A673 (cell line): ENCODE results near the gene CSKMT. TPM values are rescaled to one million over a fixed set of nuclear protein-coding genes. Genes with fewer than 3 reads are reported as not detected.

Experiments used
- BruUV-seq: library from RNA; stranded (reverse); fragments of 400-500 nt; replicated peaks from 2 replicates; lab custom pipeline; 2021; lab: Mats Ljungman, UMichigan
- CTCF ChIA-PET: fragments of 300-600 bp; sonication (Branson Sonifier 250); formaldehyde crosslinking; loops from one replicate; lab custom pipeline; 2022; ENCODE audit warnings: antibody characterized with exemption; lab: Charles Lee
- POLR2A ChIA-PET: fragments of 300-600 bp; sonication (Branson Sonifier 250); formaldehyde crosslinking; loops from one replicate; lab custom pipeline; 2022; ENCODE audit warnings: antibody characterized with exemption; ENCODE audit not compliant: low non-redundant PET; lab: Charles Lee
- DNase-seq: peaks from one replicate; pipeline ENCODE4 v3.0.0-alpha.2; 2015; ENCODE audit warnings: low spot score
- H3K27ac ChIP-seq: fragments of 200-600 bp; sonication (generic); 2 replicates; pipeline ENCODE4 v1.5.1; 2016; ENCODE audit warnings: mixed run types, low read depth, mild to moderate bottlenecking, mixed read lengths, antibody characterized with exemption, low read length; ENCODE audit not compliant: poor library complexity, severe bottlenecking
- H3K27me3 ChIP-seq: fragments of 200-600 bp; sonication (generic); replicated peaks from 2 replicates; pipeline ENCODE4 v1.6.1; 2017; ENCODE audit warnings: mixed run types, low read depth, mild to moderate bottlenecking, mixed read lengths, antibody characterized with exemption, low read length; ENCODE audit not compliant: insufficient read depth, poor library complexity
- H3K36me3 ChIP-seq: fragments of 200-600 bp; sonication (generic); 2 replicates; pipeline ENCODE4 v1.6.1; 2016; ENCODE audit warnings: mixed run types, mild to moderate bottlenecking, mixed read lengths, antibody characterized with exemption, low read length; ENCODE audit not compliant: insufficient read depth, poor library complexity, severe bottlenecking
- H3K4me1 ChIP-seq: fragments of 200-600 bp; sonication (generic); 2 replicates; pipeline ENCODE4 v1.6.1; 2017; ENCODE audit warnings: mixed run types, mild to moderate bottlenecking, mixed read lengths, antibody characterized with exemption, low read length; ENCODE audit not compliant: insufficient read depth, poor library complexity, severe bottlenecking
- H3K4me3 ChIP-seq: fragments of 200-600 bp; sonication (generic); 2 replicates; pipeline ENCODE4 v1.5.1; 2016; ENCODE audit warnings: low read depth, mixed run types, mild to moderate bottlenecking, mixed read lengths, low read length; ENCODE audit not compliant: poor library complexity, severe bottlenecking
- H3K9me3 ChIP-seq: fragments of 200-600 bp; sonication (generic); 2 replicates; pipeline ENCODE4 v1.6.1; 2016; ENCODE audit warnings: mixed run types, low read depth, mild to moderate bottlenecking, mixed read lengths, antibody characterized with exemption, low read length; ENCODE audit not compliant: poor library complexity, severe bottlenecking
- EZH2 ChIP-seq: fragments of 200-600 bp; sonication (generic); IDR thresholded peaks from 2 replicates; pipeline ENCODE4 v1.6.1; 2017; ENCODE audit warnings: borderline replicate concordance, low read depth, mild to moderate bottlenecking, mixed read lengths, antibody characterized with exemption, low read length; ENCODE audit not compliant: poor library complexity, severe bottlenecking
- intact Hi-C: fragments of 100-400 bp; cut with micrococcal nuclease; formaldehyde crosslinking; loops from one replicate; pipeline ENCODE4 v1.10.0; 2022; ENCODE audit not compliant: unreplicated experiment
- total RNA-seq: library from RNA; stranded (reverse); gene quantifications from 2 replicates; pipeline ENCODE4 v1.2.3, GENCODE V29; 2021
- TF ChIP-seq, protein P1 (sequence below): fragments of 300-800, 200-600 bp; sonication (generic); conservative IDR thresholded peaks from 2 replicates; pipeline ENCODE4 v1.5.1; 2017; ENCODE audit warnings: low read depth, mild to moderate bottlenecking, antibody characterized with exemption, low read length, moderate library complexity, mixed read lengths

CSKMT gene
- total RNA-seq, 1 experiment from 2014 or later = 68.8 TPM

GRCh38 chr11:62707277-62707861 is 42.3 kb downstream of the CSKMT start, which contains the start of the genes BSCL2 and GNG3:
Gene BSCL2 (minus strand): TSS chr11:62707424. CDS start chr11:62707195, 229 bp downstream.
Gene GNG3 (plus strand): TSS chr11:62707676. CDS start chr11:62708296, 620 bp downstream.
- H3K27ac ChIP-seq = peak within 1 kb of the TSS; percentile 96
- intact Hi-C loops = loop anchor here (5.0 kb wide), 2 partner anchors 115 to 310 kb away; partner anchors contain the start of gene TUT1
- DNase-seq = peak; percentile 64
- ChIA-PET POLR2A (no interaction called here), CTCF (interaction anchor here (0.6 kb wide), 1 partner anchor 9 kb away, joined by 5 read pairs; no protein-coding TSS in a partner anchor)
- H3K27me3 ChIP-seq = no peaks in the 10 kb centered on the region
- H3K9me3 ChIP-seq = no peaks in the 10 kb centered on the region
- peaks cover 38% of the 10 kb centered on the region for H3K4me1 ChIP-seq
- TF ChIP-seq EZH2 = no peak
- TF ChIP-seq, protein P1, sequence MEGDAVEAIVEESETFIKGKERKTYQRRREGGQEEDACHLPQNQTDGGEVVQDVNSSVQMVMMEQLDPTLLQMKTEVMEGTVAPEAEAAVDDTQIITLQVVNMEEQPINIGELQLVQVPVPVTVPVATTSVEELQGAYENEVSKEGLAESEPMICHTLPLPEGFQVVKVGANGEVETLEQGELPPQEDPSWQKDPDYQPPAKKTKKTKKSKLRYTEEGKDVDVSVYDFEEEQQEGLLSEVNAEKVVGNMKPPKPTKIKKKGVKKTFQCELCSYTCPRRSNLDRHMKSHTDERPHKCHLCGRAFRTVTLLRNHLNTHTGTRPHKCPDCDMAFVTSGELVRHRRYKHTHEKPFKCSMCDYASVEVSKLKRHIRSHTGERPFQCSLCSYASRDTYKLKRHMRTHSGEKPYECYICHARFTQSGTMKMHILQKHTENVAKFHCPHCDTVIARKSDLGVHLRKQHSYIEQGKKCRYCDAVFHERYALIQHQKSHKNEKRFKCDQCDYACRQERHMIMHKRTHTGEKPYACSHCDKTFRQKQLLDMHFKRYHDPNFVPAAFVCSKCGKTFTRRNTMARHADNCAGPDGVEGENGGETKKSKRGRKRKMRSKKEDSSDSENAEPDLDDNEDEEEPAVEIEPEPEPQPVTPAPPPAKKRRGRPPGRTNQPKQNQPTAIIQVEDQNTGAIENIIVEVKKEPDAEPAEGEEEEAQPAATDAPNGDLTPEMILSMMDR = no peak
- BruUV-seq = no TSS peak
- peak within 1 kb of the TSS; percentile 65 for H3K4me3 ChIP-seq
- H3K36me3 ChIP-seq = peaks cover 21% of the 10 kb centered on the region

- DNase-seq = no peak
- no peak for TF ChIP-seq EZH2
- TF ChIP-seq, protein P1 = no peak
- no peaks in the 10 kb centered on the region for H3K27me3 ChIP-seq
- H3K27ac ChIP-seq = peak overlapping the region; percentile 96
- ChIA-PET CTCF (no interaction called here), POLR2A (no interaction called here)
- H3K36me3 ChIP-seq = peaks cover 32% of the 10 kb centered on the region
- no peaks in the 10 kb centered on the region for H3K9me3 ChIP-seq
- H3K4me1 ChIP-seq = peaks cover 38% of the 10 kb centered on the region
- intact Hi-C loops = loop anchor here (5.0 kb wide), 2 partner anchors 116 to 311 kb away; partner anchors contain the start of gene TUT1
- BruUV-seq = no TSS peak
- H3K4me3 ChIP-seq = peak overlapping the region; percentile 54
Observed at GRCh38 chr11:62708392-62708791, 43.3 kb downstream of the CSKMT start.

GRCh38 chr11:62708793-62709192 is 43.7 kb downstream of the CSKMT start:
- BruUV-seq = no TSS peak
- TF ChIP-seq EZH2 = no peak
- TF ChIP-seq, protein P1 = no peak
- peak overlapping the region; percentile 96 for H3K27ac ChIP-seq
- ChIA-PET CTCF (no interaction called here), POLR2A (interaction anchor here (0.5 kb wide), 1 partner anchor 37 kb away, joined by 3 read pairs; no protein-coding TSS in a partner anchor)
- no peaks in the 10 kb centered on the region for H3K9me3 ChIP-seq
- DNase-seq = no peak
- H3K4me1 ChIP-seq = peaks cover 38% of the 10 kb centered on the region
- no peaks in the 10 kb centered on the region for H3K27me3 ChIP-seq
- intact Hi-C loops = loop anchor here (5.0 kb wide), 2 partner anchors 116 to 311 kb away; partner anchors contain the start of gene TUT1
- H3K4me3 ChIP-seq = peak overlapping the region; percentile 54
- H3K36me3 ChIP-seq = peaks cover 36% of the 10 kb centered on the region
